GM19372 (cell line): ENCODE data around the gene DDX10.

Experiments used
- ATAC-seq: cut with Tn5 transposase; IDR thresholded peaks from one replicate; pipeline ENCODE4 v1.9.1; 2021; ENCODE audit warnings: mild to moderate bottlenecking, low read depth, moderate library complexity; ENCODE audit not compliant: unreplicated experiment

Gene DDX10

DNA sequence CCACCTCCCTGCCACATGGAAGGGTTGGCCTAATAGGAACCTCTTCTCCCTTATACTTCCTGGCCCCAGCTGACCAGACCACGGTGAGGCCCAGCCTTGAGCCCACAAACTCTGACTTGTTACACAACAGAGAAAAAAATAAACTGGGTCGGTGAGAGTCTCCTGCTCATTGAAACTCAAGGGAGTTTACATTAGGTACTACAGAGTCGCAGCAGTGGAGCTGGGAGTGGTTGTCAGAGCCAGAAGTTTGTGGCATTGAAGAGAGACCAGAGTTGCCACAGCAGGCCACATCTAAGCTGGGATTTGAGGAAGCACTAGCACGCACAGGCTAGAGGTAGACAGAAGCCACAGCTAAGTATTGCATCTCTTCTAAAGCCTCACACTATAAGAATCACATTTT is 296.2 kb downstream of the DDX10 start:
- no peak for ATAC-seq

GRCh38 chr11:108963118-108963517 is 298.2 kb downstream of the DDX10 start:
- no peak for ATAC-seq

DNA sequence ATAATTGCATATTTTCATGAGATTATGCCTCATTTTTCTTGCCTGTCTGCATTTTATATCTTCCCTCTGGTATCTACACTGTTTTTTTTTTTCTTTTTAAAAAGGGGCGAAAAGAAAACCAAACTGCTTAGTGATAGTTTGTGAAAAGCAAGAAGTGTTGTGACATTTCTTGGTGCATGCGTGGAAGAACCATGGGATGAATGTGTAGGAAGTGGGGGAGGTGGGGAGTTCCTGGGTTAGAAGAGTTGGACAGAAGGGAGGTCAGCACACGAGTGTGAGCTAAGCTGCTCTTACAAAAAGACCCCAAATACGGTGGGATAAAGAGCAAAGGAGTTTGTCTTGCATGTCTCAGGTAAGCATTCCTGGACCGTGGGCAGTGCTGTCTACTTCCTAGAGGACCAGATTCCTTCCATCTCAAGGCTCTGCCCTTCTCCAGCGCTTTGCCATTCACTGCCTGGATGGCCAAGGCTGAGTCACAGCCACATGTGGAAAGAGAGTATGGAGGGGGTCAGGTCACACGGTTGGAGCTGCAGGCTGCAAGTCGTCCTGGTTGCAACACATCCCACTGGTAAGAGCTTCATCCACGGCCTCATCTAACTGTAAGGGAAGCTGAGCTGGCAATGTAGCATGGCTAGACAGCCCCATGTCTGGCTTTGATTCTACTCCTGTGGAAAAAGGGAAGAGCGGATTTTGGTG is 300.6 kb downstream of the DDX10 start:
- ATAC-seq = no peak

DNA sequence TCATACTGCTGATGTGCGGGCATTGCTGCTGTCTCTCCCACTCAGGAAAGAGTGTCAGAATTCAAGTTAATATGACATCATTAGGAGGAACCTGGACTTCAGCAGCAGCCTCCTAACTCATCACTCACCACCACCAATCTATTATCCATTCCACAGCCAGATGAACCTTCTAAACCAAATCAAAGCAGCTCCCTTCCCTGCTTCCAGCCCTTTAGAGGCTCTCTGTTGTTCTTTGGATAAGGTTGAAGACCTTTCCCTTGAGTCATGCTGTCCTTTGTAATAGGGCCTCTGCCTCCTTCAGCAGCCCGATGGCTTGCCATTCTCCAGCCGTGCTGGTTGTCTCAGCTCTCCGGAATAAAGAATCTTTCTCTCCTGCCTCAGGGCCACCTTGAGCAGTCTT is 301.3 kb downstream of the DDX10 start:
- no peak for ATAC-seq

DNA sequence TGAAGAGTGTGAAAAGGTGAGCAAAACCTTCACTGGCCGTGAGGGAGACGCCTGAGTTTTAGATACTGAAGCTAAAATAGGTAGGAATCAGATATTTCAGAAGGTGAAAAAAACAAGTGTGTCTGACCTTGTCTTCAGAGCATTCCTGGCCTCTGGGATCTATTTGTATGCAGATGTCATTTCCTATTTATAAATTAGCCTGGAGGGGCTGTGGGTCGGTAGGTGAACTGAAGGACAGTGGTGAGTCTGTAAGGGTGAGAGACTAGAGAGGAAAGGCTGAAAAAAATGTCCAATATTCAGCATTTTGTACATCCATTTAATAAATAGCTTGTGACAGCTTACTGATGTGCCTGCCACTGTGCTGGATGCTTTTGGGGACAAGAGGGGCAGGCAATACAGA is 302.1 kb downstream of the DDX10 start:
- ATAC-seq = no peak

GRCh38 chr11:108967571-108967970 is 302.7 kb downstream of the DDX10 start:
- ATAC-seq = no peak

- no peak for ATAC-seq
Observed at GRCh38 chr11:108970221-108970991, 305.5 kb downstream of the DDX10 start.

DNA sequence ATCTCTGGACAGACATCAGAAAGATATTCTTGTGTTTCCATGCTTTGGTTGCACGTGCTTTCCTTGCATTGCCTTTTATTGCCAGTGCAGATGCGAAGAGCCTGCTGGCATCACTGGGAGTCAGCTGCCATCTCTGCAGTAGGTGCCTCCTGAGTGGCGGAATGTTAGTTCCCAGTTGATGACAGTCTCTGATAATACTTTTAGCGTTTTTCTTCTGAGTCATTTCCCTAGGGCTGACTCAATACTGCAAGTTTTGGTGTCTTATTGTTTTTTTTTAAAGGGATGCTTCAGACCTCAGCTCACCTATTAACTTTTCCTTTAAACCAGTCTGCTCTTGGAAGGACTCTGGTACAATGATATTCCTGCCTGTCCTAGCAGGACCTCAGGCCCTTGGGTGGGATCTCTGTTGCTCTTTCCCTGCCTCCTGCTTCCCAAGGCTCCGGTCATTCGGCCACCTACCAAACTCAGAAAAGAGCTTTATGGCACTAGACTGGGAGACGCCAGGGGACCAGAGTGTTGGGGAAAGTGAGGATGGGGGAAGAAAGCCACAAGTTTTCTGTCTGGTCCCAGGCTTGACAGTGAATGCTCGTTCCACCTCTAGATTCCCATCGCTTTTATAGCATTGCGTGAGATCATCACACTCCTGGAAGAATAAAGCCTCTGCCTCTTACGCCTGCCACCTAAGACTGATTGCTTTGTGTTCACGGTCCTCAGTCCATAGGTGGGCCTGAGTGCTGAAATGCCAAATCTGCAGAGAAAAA is 308.7 kb downstream of the DDX10 start:
- no peak for ATAC-seq

DNA sequence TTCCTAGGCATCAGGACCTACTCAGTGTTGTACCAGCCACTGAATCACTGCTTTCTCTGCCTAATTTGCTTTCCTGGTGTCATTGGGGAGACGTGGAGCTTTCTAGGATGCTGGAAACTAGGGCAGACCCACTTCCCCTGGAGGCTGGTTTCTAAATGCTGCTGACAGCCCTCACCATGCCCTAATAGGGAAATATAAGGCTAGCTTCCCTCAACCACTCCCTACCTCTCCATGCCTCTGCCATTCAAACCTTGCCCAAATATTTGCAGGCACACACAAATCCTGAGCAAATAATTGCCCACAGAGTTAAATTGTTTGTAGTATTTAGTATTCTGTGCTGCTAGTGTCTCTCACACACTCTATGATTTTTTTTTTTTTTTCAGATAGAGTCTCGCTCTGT is 310.2 kb downstream of the DDX10 start:
- no peak for ATAC-seq

GRCh38 chr11:108975641-108976071 is 310.8 kb downstream of the DDX10 start:
- ATAC-seq = no peak

DNA sequence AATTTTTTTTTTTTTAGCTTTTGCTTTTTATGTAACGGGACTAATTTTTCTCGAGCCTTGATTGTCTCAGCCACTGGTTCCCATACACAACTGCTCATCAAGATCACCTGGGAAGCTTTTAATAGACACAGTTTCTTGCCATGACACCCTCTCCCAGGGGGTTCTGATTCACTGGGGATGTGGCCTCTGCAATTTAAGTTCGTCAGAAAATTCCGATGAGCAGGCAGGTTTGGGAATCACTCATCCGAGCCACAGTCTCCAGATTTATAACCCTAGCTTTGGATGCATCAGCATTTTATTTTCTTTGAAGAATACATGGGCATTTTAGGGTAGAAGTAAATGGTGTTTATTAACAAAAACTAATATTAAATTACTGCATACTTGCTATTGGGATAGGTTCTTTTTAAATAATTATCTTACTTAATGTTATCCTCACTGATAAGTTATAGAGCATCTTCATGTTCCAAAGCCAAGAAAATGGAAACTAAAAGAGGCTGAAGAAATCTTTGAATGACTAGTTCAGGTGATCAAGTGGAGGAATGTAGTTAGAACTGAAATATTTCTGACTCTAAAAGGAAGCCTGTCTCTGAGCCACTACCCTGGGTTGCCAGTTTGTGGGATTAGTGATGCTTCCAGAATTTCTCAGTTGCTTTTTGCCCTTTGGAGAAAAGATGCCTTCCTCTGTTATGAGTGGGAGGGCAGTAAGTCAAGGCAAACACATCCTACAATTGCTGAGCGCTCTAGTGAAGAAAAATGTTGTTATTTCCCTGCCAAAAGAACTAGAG is 319.0 kb downstream of the DDX10 start:
- ATAC-seq = no peak

DNA sequence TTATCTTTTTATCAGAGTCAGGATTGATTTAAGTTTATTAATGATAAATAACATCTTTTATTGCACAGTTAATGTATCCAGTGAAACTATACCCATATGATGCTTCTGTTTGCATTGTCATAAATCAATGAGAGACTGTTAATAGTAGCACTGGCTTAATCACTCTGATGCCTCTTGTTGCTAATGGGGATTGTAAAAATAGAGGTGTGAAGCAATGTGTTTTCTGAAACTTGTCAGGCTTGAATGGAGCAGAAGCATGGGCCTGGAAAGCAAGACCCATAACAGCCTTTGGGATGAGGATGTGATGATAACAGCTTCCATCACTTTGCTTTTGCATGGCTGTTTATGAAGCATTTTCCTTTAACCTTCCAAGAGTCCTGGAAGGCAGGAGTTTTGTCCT is 319.7 kb downstream of the DDX10 start:
- no peak for ATAC-seq

- no peak for ATAC-seq
Observed at GRCh38 chr11:108985236-108985944, 320.5 kb downstream of the DDX10 start.

- ATAC-seq = no peak
Observed at GRCh38 chr11:108985945-108986279, 321.0 kb downstream of the DDX10 start.
